H1 (cell line): ENCODE measurements around the gene ANKRD13C. TPM values are rescaled to one million over a fixed set of nuclear protein-coding genes. Genes with fewer than 3 reads are reported as not detected.

Experiments used
- CTCF ChIA-PET: fragments of 300-600 bp; sonication (Branson Sonifier 250); formaldehyde crosslinking; loops from one replicate; lab custom pipeline; 2021; ENCODE audit not compliant: partially characterized antibody; lab: Charles Lee
- POLR2A ChIA-PET: fragments of 300-600 bp; sonication (Branson Sonifier 250); formaldehyde crosslinking; loops from one replicate; lab custom pipeline; 2021; ENCODE audit warnings: inconsistent platforms; ENCODE audit not compliant: partially characterized antibody; lab: Charles Lee
- DNase-seq, 2 experiments: peaks; one replicate each; pipeline versions ENCODE4 v3.0.0 to v3.0.0-alpha.2; 2010 to 2022; ENCODE audit warnings: low spot score in 2 of 2, low read depth in 1 of 2, mixed read lengths in 1 of 2
- FAIRE-seq: peaks from 2 replicates; lab custom pipeline; 2011; peaks lifted over from hg19 to GRCh38; lab: Jason Lieb, UNC
- H2AFZ ChIP-seq: 2 replicates; pipeline ENCODE4 v1.8.1; 2012; ENCODE audit warnings: low read length, inconsistent platforms
- H2AK5ac ChIP-seq: 2 replicates; pipeline ENCODE4 v1.6.1; 2013; ENCODE audit warnings: low read depth, low read length
- H2BK120ac ChIP-seq: replicated peaks from 2 replicates; pipeline ENCODE3; 2013; ENCODE audit warnings: low read depth, low read length, inconsistent platforms
- H2BK12ac ChIP-seq: 2 replicates; pipeline ENCODE4 v1.6.1; 2013; ENCODE audit warnings: low read depth, low read length
- H2BK15ac ChIP-seq: 2 replicates; pipeline ENCODE4 v1.6.1; 2013; ENCODE audit warnings: low read length
- H2BK20ac ChIP-seq: 2 replicates; pipeline ENCODE4 v1.6.1; 2013; ENCODE audit warnings: low read length
- H2BK5ac ChIP-seq: 2 replicates; pipeline ENCODE4 v1.6.1; 2013; ENCODE audit warnings: low read depth, low read length
- H3K14ac ChIP-seq: 2 replicates; pipeline ENCODE4 v1.6.1; 2013; ENCODE audit warnings: inconsistent platforms; ENCODE audit not compliant: insufficient read length
- H3K18ac ChIP-seq: 2 replicates; pipeline ENCODE4 v1.6.1; 2013; ENCODE audit warnings: low read length; ENCODE audit errors: extremely low read depth
- H3K23ac ChIP-seq: 2 replicates; pipeline ENCODE4 v1.6.1; 2013; ENCODE audit warnings: inconsistent platforms; ENCODE audit not compliant: insufficient read length
- H3K23me2 ChIP-seq: 2 replicates; pipeline ENCODE4 v1.6.1; 2013; ENCODE audit warnings: low read depth, low read length
- H3K27ac ChIP-seq: 2 replicates; pipeline ENCODE4 v1.6.1; 2011; ENCODE audit warnings: low read depth, low read length, inconsistent platforms
- H3K27me3 ChIP-seq, 4 experiments: replicated peaks in 1 of 4; 1 replicate in 1 of 4; 2 replicates in 3 of 4; pipeline versions ENCODE4 v1.6.1 to v1.8.1; 2011 to 2013; ENCODE audit warnings: low read length in 3 of 4, mild to moderate bottlenecking in 3 of 4, inconsistent platforms in 2 of 4, mixed read lengths in 2 of 4, moderate library complexity in 1 of 4; ENCODE audit not compliant: control insufficient read depth in 3 of 4, insufficient read depth in 3 of 4; ENCODE audit errors: extremely low read depth in 1 of 4
- H3K36me3 ChIP-seq, 4 experiments: 2 replicates each; pipeline versions ENCODE4 v1.6.1 to v1.8.1; 2011 to 2013; ENCODE audit warnings: mild to moderate bottlenecking in 4 of 4, low read length in 3 of 4, moderate library complexity in 2 of 4, control low read depth in 1 of 4, inconsistent platforms in 1 of 4; ENCODE audit not compliant: insufficient read depth in 4 of 4, control insufficient read depth in 2 of 4
- H3K4ac ChIP-seq: replicated peaks from 2 replicates; pipeline ENCODE3; 2013; ENCODE audit warnings: low read length, low read depth, mixed read lengths, inconsistent platforms; ENCODE audit not compliant: insufficient read length
- H3K4me1 ChIP-seq, 4 experiments: replicated peaks in 1 of 4; 1 replicate in 1 of 4; 2 replicates in 3 of 4; pipeline versions ENCODE4 v1.6.1 to v1.8.1; 2011 to 2013; ENCODE audit warnings: low read length in 3 of 4, inconsistent platforms in 2 of 4, mixed read lengths in 1 of 4; ENCODE audit not compliant: insufficient read depth in 4 of 4, control insufficient read depth in 3 of 4
- H3K4me2 ChIP-seq, 2 experiments: 2 replicates each; pipeline versions ENCODE4 v1.6.1 to v1.8.1; 2011 to 2013; ENCODE audit warnings: low read depth in 2 of 2, low read length in 2 of 2, control low read depth in 1 of 2, inconsistent platforms in 1 of 2, mild to moderate bottlenecking in 1 of 2; ENCODE audit not compliant: insufficient read depth in 1 of 2
- H3K4me3 ChIP-seq, 4 experiments: fragments of 200-600, 300-600 bp in 1 of 4; sonication (generic), shearing (Covaris generic), sonication (Bioruptor Twin) in 1 of 4; 2 replicates each; pipeline versions ENCODE4 v1.5.1 to v1.8.1; 2011 to 2016; ENCODE audit warnings: low read length in 4 of 4, low read depth in 3 of 4, control low read depth in 2 of 4, inconsistent platforms in 2 of 4, mild to moderate bottlenecking in 2 of 4, mixed read lengths in 1 of 4, moderate library complexity in 1 of 4; ENCODE audit not compliant: insufficient read depth in 2 of 4; ENCODE audit errors: extremely low read depth in 1 of 4
- H3K56ac ChIP-seq: replicated peaks from 2 replicates; pipeline ENCODE3; 2013; ENCODE audit warnings: low read depth, mild to moderate bottlenecking, mixed read lengths, low read length, inconsistent platforms; ENCODE audit not compliant: insufficient read length
- H3K79me1 ChIP-seq: 2 replicates; pipeline ENCODE4 v1.6.1; 2013; ENCODE audit warnings: low read depth, low read length, control low read depth
- H3K79me2 ChIP-seq, 2 experiments: 2 replicates each; pipeline versions ENCODE4 v1.6.1 to v1.8.1; 2012 to 2013; ENCODE audit warnings: low read length in 2 of 2, mild to moderate bottlenecking in 2 of 2, inconsistent platforms in 1 of 2; ENCODE audit not compliant: insufficient read depth in 2 of 2, control insufficient read depth in 1 of 2
- H3K9ac ChIP-seq, 4 experiments: replicated peaks in 1 of 4; 1 replicate in 1 of 4; 2 replicates in 3 of 4; pipeline versions ENCODE4 v1.6.1 to v1.8.1; 2011 to 2013; ENCODE audit warnings: low read depth in 3 of 4, low read length in 3 of 4, control low read depth in 2 of 4, mild to moderate bottlenecking in 2 of 4, moderate library complexity in 2 of 4, inconsistent platforms in 1 of 4; ENCODE audit errors: extremely low read depth in 1 of 4
- H3K9me3 ChIP-seq, 2 experiments: 2 replicates each; pipeline versions ENCODE4 v1.6.1 to v1.8.1; 2012 to 2013; ENCODE audit warnings: mild to moderate bottlenecking in 2 of 2, moderate library complexity in 2 of 2, control low read depth in 1 of 2, inconsistent platforms in 1 of 2, low read depth in 1 of 2, low read length in 1 of 2, mixed read lengths in 1 of 2; ENCODE audit not compliant: insufficient read depth in 2 of 2
- H4K20me1 ChIP-seq, 2 experiments: replicated peaks in 1 of 2; 2 replicates each; pipeline versions ENCODE3 to v1.8.1; 2011 to 2013; ENCODE audit warnings: inconsistent platforms in 2 of 2, low read length in 2 of 2, mild to moderate bottlenecking in 1 of 2; ENCODE audit not compliant: insufficient read depth in 2 of 2, control insufficient read depth in 1 of 2
- H4K5ac ChIP-seq: 2 replicates; pipeline ENCODE4 v1.6.1; 2013; ENCODE audit warnings: low read length, low read depth, mixed read lengths, inconsistent platforms; ENCODE audit not compliant: insufficient read length
- H4K8ac ChIP-seq: 2 replicates; pipeline ENCODE4 v1.8.0; 2013; ENCODE audit warnings: mild to moderate bottlenecking, moderate library complexity, low read length, inconsistent platforms; ENCODE audit not compliant: insufficient read depth; ENCODE audit errors: extremely low read depth
- H4K91ac ChIP-seq: replicated peaks from 2 replicates; pipeline ENCODE3; 2013; ENCODE audit warnings: low read length, mixed read lengths, inconsistent platforms; ENCODE audit not compliant: insufficient read length
- POU5F1 ChIP-seq: IDR thresholded peaks from 2 replicates; pipeline ENCODE4 v1.6.1; 2011; ENCODE audit warnings: low read depth, mild to moderate bottlenecking, low read length, moderate library complexity
- RXRA ChIP-seq: IDR thresholded peaks from 2 replicates; pipeline ENCODE4 v1.6.1; 2011; ENCODE audit warnings: low read depth, mild to moderate bottlenecking, low read length, moderate library complexity; ENCODE audit not compliant: insufficient read depth
- WGBS, 2 experiments: shearing (Covaris generic) in 1 of 2; methylation state at CpG; one replicate each; pipeline versions ENCODE4 v1.1.6 to v1.1.7; 2013 to 2015; ENCODE audit warnings: low lambda C conversion rate in 2 of 2, mixed read lengths in 2 of 2, inconsistent platforms in 1 of 2, low coverage in 1 of 2, missing lambda C conversion rate in 1 of 2; ENCODE audit not compliant: insufficient replicate concordance in 2 of 2, insufficient coverage in 1 of 2, insufficient read length in 1 of 2; ENCODE audit errors: extremely low coverage in 1 of 2, missing lambda C conversion rate in 1 of 2; 5-methylcytosine and 5-hydroxymethylcytosine counted together
- polyA plus RNA-seq, 7 experiments: library from polyadenylated mRNA; depleted of rRNA in 3 of 7; stranded (reverse) in 5 of 7; unstranded in 2 of 7; fragments of >200 nt in 5 of 7; fragments of 200-250 nt in 2 of 7; gene quantifications; 1 replicate in 5 of 7; 2 replicates in 1 of 7; 4 replicates in 1 of 7; pipeline versions ENCODE4 v1.2.1 to v1.2.3, GENCODE V29; 2011 to 2013; ENCODE audit warnings: missing spikeins in 2 of 7, mixed read lengths in 2 of 7
- total RNA-seq: library from RNA; stranded (reverse); fragmentation: NEBNext Ultra II Directional; extraction: Animal tissue kit (Norgen Biotek cat#: 25700); gene quantifications from 2 replicates; pipeline ENCODE4 v1.2.1, GENCODE V29; 2021

The ANKRD13C gene
- total and polyA plus RNA-seq, 2 of the 8 experiments (the other 6 are each of a cell fraction or from before 2014, with no cell fraction given): 4.8 to 21.7 TPM

DNA sequence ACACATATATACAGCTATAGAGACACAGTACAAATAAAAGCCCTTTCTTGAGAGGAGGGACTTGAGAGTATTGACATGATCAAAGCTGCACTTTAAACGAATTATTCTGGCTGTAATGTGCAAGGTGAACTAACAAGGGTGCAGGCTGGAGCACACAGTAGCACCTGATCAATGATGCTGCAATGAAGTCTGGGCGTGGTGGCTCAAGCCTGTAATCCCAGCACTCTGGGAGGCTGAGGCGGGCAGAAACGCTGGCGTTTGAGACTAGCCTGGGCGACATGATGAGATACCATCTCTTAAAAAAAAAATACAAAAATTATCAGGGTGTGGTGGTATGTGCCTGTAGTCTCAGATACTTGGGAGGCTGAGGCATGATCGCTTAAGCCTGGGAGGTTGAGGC is 42.5 kb upstream of the ANKRD13C start:
- H2BK20ac ChIP-seq: no peak overlapping the region
- POLR2A ChIA-PET: no interaction called here

More for the DNA sequence above, 42.5 kb upstream of the ANKRD13C start:
- no peak overlapping the region for H4K5ac ChIP-seq
- no peak overlapping the region for H2BK15ac ChIP-seq
- H4K20me1 ChIP-seq: no peaks in the 10 kb centered on the region
- H3K56ac ChIP-seq: no peak overlapping the region
- DNase-seq (no peak), FAIRE-seq (no peak)
- H3K4me2 ChIP-seq: no peak overlapping the region
- H3K4ac ChIP-seq: no peak overlapping the region
- no peak overlapping the region for H3K18ac ChIP-seq
- no peak overlapping the region for H2BK120ac ChIP-seq
- H3K79me2 ChIP-seq: no peaks in the 10 kb centered on the region
- H3K27ac ChIP-seq: no peak overlapping the region
- H3K27me3 ChIP-seq: no peaks in the 10 kb centered on the region
- no peak overlapping the region for H3K4me3 ChIP-seq
- no peak for TF ChIP-seq RXRA
- TF ChIP-seq POU5F1: no peak
- no peak overlapping the region for H4K91ac ChIP-seq
- no peak overlapping the region for H4K8ac ChIP-seq
- 84% methylated on average over 7 of the region's 7 CpGs; no CpG with 5 or more reads in 1 of the 2 experiments for WGBS, 2 experiments
- H2BK12ac ChIP-seq: no peak overlapping the region
- no peak overlapping the region for H2AFZ ChIP-seq
- H3K4me1 ChIP-seq: no peaks in the 10 kb centered on the region
- no peak overlapping the region for H3K14ac ChIP-seq
- CTCF ChIA-PET: interaction anchor here (0.7 kb wide), 1 partner anchor 464 kb away, joined by 3 read pairs; no protein-coding TSS in a partner anchor
- no peaks in the 10 kb centered on the region for H3K23me2 ChIP-seq
- no peak overlapping the region for H3K23ac ChIP-seq
- no peaks in the 10 kb centered on the region for H3K79me1 ChIP-seq
- no peaks in the 10 kb centered on the region for H3K36me3 ChIP-seq
- no peak overlapping the region for H2AK5ac ChIP-seq
- no peak overlapping the region for H3K9ac ChIP-seq
- H2BK5ac ChIP-seq: no peak overlapping the region
- no peaks in the 10 kb centered on the region for H3K9me3 ChIP-seq
